Stimulated activated CD8-positive, alpha-beta memory T cell treated with anti-CD3 and anti-CD28 coated beads, Interleukin-15, amount 100 ng/mL, for 48 hours (primary cell): Measurements from ENCODE around the gene TMEM87B.

Source experiments
- DNase-seq, 2 donors: peaks; one replicate each; pipeline ENCODE4 v3.0.0-alpha.2; 2020; ENCODE audit warnings: low read depth in 2 of 2

Gene TMEM87B

GRCh38 chr2:112150851-112151250 lies 95.8 kb downstream of the TMEM87B start:
- no peak for DNase-seq

DNA sequence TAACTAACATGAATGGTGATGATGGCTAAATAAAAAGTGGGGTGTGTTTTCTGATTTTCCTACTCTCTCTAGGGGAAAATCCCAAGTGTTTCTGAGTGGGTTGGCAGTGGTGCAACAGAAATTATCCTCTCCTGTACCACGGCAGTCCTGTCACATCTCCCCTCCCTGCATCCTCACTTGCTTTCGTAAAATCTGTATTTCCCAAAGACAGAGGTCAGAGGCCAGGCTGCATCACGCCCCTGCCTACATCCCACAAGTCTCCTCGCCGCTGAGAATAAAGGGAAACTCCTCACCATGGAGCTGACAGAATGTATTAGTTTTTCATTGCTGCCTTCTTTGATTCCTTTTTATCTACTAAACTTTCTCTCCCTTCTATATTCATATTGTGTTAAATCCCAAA lies 96.2 kb downstream of the TMEM87B start:
- no peak for DNase-seq

- DNase-seq, result no peak
Observed at GRCh38 chr2:112151701-112152440, 96.8 kb downstream of the TMEM87B start.

DNA sequence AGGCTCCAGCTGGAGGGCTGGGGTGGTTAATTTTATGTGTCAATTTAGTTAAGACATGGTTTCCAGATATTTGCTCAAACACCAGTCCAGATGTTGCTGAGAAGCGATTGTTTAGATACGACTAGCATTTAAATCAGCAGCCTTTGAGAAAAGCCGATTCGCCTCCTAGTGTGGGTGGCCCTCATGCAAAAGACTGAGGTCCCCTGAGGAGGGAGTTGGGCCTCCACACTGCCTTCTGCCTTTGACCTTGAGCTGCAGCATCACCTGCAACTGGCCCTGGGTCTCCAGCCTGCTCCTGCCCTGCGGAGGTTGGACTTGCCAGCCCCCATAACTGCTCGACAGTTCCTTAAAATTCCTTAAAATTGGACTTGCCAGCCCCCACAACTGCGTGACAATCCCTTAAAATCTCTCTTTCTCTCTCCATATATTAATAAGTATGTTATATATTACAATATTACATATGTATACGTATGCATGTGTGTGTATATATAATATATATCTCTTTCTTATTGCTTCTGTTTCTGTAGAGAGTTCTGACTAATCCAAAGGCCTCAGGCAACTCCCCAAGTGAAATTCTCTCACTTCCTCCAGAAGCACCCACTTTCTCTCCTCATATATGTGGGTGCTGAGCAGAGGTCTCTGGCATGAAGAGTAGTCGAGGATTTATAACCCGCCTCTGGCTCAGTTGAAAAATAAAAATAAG lies 97.6 kb downstream of the TMEM87B start:
- DNase-seq, result no peak

GRCh38 chr2:112153179-112153490 lies 98.1 kb downstream of the TMEM87B start:
- DNase-seq, result no peak

- DNase-seq, result no peak
Observed at GRCh38 chr2:112153501-112153900, 98.4 kb downstream of the TMEM87B start.

- DNase-seq, result no peak
Observed at GRCh38 chr2:112154246-112155117, 99.4 kb downstream of the TMEM87B start.

DNA sequence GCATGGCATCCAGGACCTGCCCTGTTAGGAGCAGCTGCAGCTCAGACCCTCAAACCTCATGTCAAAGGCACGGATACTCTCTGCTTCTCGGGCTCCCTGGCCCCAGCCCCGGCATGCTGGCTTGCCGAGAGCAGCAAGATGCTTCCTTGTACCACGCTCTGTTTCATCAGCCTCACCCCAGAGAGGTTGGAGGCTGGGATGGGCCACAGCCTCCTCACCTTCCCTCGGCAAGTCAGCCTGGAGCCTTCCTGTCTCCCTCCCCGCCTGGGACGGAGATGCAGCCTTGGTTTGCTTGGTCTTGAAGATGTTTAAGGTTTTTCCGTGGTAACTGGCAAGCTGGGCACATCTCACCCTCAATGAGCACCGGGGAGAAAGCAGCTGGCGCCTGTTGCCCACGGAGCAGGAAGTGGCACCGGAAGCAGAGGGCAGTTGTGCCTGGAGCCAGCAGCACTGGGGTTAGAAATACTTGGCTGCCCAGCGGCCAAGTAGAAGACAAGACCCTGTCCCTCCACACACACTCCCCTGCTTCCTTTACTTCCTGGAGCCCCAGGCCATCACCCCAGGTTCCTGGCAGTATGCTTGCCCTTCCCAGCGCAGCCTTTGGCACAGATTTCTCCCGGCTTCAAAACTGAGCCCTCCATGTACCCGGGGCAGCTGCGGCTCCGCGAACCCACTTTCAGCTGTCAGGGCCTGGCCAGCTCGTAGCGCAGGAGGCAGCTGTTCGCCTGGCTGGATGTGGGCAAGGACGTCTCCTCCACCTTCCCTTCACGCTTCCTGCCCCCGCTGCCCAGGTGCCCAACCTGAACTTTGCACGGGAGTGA lies 100.5 kb downstream of the TMEM87B start:
- no peak for DNase-seq

GRCh38 chr2:112156152-112156986 lies 101.3 kb downstream of the TMEM87B start:
- peak; percentile 45 to 47 for DNase-seq

GRCh38 chr2:112157472-112157871 lies 102.4 kb downstream of the TMEM87B start:
- no peak for DNase-seq

GRCh38 chr2:112159454-112159921 lies 104.4 kb downstream of the TMEM87B start:
- no peak for DNase-seq

GRCh38 chr2:112160283-112161250 lies 105.5 kb downstream of the TMEM87B start:
- DNase-seq, result no peak

GRCh38 chr2:112161431-112162145 lies 106.5 kb downstream of the TMEM87B start:
- no peak for DNase-seq

- no peak for DNase-seq
Observed at GRCh38 chr2:112162341-112162740, 107.3 kb downstream of the TMEM87B start.

- no peak for DNase-seq
Observed at GRCh38 chr2:112162956-112163355, 107.9 kb downstream of the TMEM87B start.

GRCh38 chr2:112163541-112163981 lies 108.5 kb downstream of the TMEM87B start:
- no peak for DNase-seq

GRCh38 chr2:112164876-112165275 lies 109.8 kb downstream of the TMEM87B start:
- no peak for DNase-seq

DNA sequence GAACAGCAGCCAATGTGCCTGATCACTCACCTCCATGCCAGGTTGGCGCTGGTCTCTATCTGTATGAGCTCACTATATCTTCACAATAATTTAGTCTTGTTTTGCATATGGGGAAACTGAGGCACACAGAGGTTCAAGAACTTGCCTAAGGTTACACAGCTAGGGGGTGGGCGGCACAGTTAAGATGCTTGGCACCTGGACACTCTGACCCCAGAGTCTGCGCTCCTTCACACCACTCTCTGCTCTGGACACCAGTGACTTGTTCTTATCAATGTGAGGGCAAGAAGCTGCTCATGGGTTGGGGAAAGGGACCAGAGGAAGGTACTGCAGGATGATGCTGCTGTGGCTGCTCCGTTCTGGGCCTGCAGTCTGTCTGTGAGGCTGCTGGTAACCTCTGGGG lies 110.2 kb downstream of the TMEM87B start:
- DNase-seq, result no peak
